GM23338 (cell line): Measurements from ENCODE around the gene ABCC5. TPM values are rescaled to one million over a fixed set of nuclear protein-coding genes. Genes with fewer than 3 reads are reported as not detected.

ENCODE experiments used
- ATAC-seq: fragments of 200-7000 bp; cut with Tn5 transposase; 3 replicates; pipeline ENCODE4 v1.9.1; 2020
- DNase-seq: peaks from one replicate; pipeline ENCODE4 v3.0.0-alpha.2; 2015; ENCODE audit warnings: low spot score
- H2AFZ ChIP-seq: fragments of 200-600 bp; sonication (generic); 2 replicates; pipeline ENCODE4 v1.8.0; 2016; ENCODE audit warnings: antibody characterized with exemption, mild to moderate bottlenecking, moderate library complexity
- H3F3A ChIP-seq: fragments of 200-600 bp; sonication (generic); replicated peaks from 2 replicates; pipeline ENCODE4 v1.8.0; 2017; ENCODE audit warnings: antibody characterized with exemption, mixed run types, low read depth
- H3K27ac ChIP-seq: fragments of 200-600 bp; sonication (generic); 2 replicates; pipeline ENCODE4 v1.6.1; 2016; ENCODE audit warnings: low read depth
- H3K27me3 ChIP-seq: fragments of 200-600 bp; sonication (generic); 2 replicates; pipeline ENCODE4 v1.8.0; 2016; ENCODE audit warnings: mild to moderate bottlenecking, mixed run types, moderate library complexity; ENCODE audit not compliant: insufficient read depth
- H3K36me3 ChIP-seq: fragments of 200-600 bp; sonication (generic); 2 replicates; pipeline ENCODE4 v1.8.0; 2016; ENCODE audit warnings: mild to moderate bottlenecking; ENCODE audit not compliant: insufficient read depth
- H3K4me1 ChIP-seq: fragments of 200-600 bp; sonication (generic); 2 replicates; pipeline ENCODE4 v1.8.0; 2016; ENCODE audit warnings: mild to moderate bottlenecking, moderate library complexity; ENCODE audit not compliant: insufficient read depth
- H3K4me2 ChIP-seq: fragments of 200-600 bp; sonication (generic); 2 replicates; pipeline ENCODE4 v1.7.1; 2017; ENCODE audit warnings: mixed run types
- H3K4me3 ChIP-seq: fragments of 200-600 bp; sonication (generic); 2 replicates; pipeline ENCODE4 v1.6.1; 2016; ENCODE audit warnings: mixed run types
- H3K79me2 ChIP-seq: fragments of 200-600 bp; sonication (generic); replicated peaks from 2 replicates; pipeline ENCODE4 v1.8.0; 2017; ENCODE audit warnings: mild to moderate bottlenecking; ENCODE audit not compliant: insufficient read depth
- H3K9me2 ChIP-seq: fragments of 200-600 bp; sonication (generic); 2 replicates; pipeline ENCODE4 v1.8.0; 2017; ENCODE audit not compliant: insufficient read depth
- H4K20me1 ChIP-seq: fragments of 200-600 bp; sonication (generic); replicated peaks from 2 replicates; pipeline ENCODE4 v1.8.0; 2017; ENCODE audit warnings: mild to moderate bottlenecking; ENCODE audit not compliant: insufficient read depth
- H3K27ac Mint-ChIP-seq: 2 replicates; pipeline ENCODE4 v1.8.0; 2020; ENCODE audit warnings: inconsistent platforms, mild to moderate bottlenecking, moderate library complexity, mixed read lengths
- H3K27me3 Mint-ChIP-seq: 3 replicates; pipeline ENCODE4 v1.8.0; 2022; ENCODE audit warnings: low read depth, mild to moderate bottlenecking, moderate library complexity, mixed read lengths, inconsistent platforms; ENCODE audit not compliant: insufficient read depth, poor library complexity
- H3K36me3 Mint-ChIP-seq: 3 replicates; pipeline ENCODE4 v1.8.0; 2021; ENCODE audit warnings: low read depth, mild to moderate bottlenecking, inconsistent platforms, moderate library complexity, mixed read lengths
- H3K4me1 Mint-ChIP-seq: 3 replicates; pipeline ENCODE4 v1.8.0; 2020; ENCODE audit warnings: mild to moderate bottlenecking, inconsistent platforms, mixed read lengths
- H3K4me3 Mint-ChIP-seq: 3 replicates; pipeline ENCODE4 v1.8.0; 2021; ENCODE audit warnings: moderate library complexity, mild to moderate bottlenecking, inconsistent platforms, mixed read lengths
- H3K9me3 Mint-ChIP-seq: 3 replicates; pipeline ENCODE4 v1.8.0; 2020; ENCODE audit warnings: moderate library complexity, mild to moderate bottlenecking, inconsistent platforms, mixed read lengths
- polyA plus RNA-seq: library from polyadenylated mRNA; unstranded; fragments of >200 nt; fragmentation: Nextera tagmentation; extraction: Ambion mirVana; gene quantifications from 2 replicates; pipeline ENCODE4 v1.2.1, GENCODE V29; 2016
- total RNA-seq: library from RNA; depleted of rRNA; stranded (reverse); fragments of >200 nt; shearing (Covaris generic); gene quantifications from 2 replicates; pipeline ENCODE4 v1.2.3, GENCODE V29; 2014
- TF ChIP-seq, protein P1 (sequence below): IDR thresholded peaks from one replicate; pipeline ENCODE4 v1.6.1; 2018; ENCODE audit warnings: antibody characterized with exemption; ENCODE audit not compliant: unreplicated experiment

Gene ABCC5
- total and polyA plus RNA-seq, 2 experiments from 2014 or later = 14.0 to 39.9 TPM

DNA sequence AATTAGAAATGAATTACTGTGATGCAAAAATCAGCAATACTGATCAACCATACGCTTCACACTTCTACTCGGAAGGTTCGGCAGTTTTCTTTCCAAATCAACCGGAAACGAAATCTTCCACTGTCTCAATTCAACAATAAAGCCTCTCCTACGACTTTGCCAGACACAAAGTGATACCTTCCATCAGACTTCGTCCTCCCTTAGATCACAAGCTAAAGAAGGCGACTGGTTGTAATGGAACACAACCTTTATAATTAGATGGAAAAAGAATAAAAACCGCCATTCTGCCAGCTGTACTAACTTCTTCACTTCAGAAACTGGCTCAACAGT lies 133.6 kb downstream of the ABCC5 start:
- 0 out of 2 replicates have a peak, but pooled peaks cover 4% of the 10 kb centered on the region for H3F3A ChIP-seq
- Mint-ChIP-seq H3K27me3 (peaks cover 7% of the 10 kb centered on the region), H3K4me1 (peaks cover 14% of the 10 kb centered on the region), H3K9me3 (no peaks in the 10 kb centered on the region), H3K27ac (peak overlapping the region; percentile 88), H3K36me3 (no peaks in the 10 kb centered on the region), H3K4me3 (peak overlapping the region; percentile 97)
- ATAC-seq (no peak), DNase-seq (no peak)
- no peaks in the 10 kb centered on the region for H3K36me3 ChIP-seq
- TF ChIP-seq, protein P1, sequence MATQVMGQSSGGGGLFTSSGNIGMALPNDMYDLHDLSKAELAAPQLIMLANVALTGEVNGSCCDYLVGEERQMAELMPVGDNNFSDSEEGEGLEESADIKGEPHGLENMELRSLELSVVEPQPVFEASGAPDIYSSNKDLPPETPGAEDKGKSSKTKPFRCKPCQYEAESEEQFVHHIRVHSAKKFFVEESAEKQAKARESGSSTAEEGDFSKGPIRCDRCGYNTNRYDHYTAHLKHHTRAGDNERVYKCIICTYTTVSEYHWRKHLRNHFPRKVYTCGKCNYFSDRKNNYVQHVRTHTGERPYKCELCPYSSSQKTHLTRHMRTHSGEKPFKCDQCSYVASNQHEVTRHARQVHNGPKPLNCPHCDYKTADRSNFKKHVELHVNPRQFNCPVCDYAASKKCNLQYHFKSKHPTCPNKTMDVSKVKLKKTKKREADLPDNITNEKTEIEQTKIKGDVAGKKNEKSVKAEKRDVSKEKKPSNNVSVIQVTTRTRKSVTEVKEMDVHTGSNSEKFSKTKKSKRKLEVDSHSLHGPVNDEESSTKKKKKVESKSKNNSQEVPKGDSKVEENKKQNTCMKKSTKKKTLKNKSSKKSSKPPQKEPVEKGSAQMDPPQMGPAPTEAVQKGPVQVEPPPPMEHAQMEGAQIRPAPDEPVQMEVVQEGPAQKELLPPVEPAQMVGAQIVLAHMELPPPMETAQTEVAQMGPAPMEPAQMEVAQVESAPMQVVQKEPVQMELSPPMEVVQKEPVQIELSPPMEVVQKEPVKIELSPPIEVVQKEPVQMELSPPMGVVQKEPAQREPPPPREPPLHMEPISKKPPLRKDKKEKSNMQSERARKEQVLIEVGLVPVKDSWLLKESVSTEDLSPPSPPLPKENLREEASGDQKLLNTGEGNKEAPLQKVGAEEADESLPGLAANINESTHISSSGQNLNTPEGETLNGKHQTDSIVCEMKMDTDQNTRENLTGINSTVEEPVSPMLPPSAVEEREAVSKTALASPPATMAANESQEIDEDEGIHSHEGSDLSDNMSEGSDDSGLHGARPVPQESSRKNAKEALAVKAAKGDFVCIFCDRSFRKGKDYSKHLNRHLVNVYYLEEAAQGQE = no peak
- peaks cover 18% of the 10 kb centered on the region for H4K20me1 ChIP-seq
- H3K79me2 ChIP-seq = peaks cover 54% of the 10 kb centered on the region
- peak overlapping the region; percentile 100 for H3K4me2 ChIP-seq
- peak overlapping the region; percentile 100 for H3K4me3 ChIP-seq
- peak overlapping the region; percentile 92 for H2AFZ ChIP-seq
- H3K4me1 ChIP-seq = peaks cover 18% of the 10 kb centered on the region
- no peaks in the 10 kb centered on the region for H3K27me3 ChIP-seq
- H3K27ac ChIP-seq = peak overlapping the region; percentile 86; the same call in 1 of the 2 replicates
- no peaks in the 10 kb centered on the region for H3K9me2 ChIP-seq

DNA sequence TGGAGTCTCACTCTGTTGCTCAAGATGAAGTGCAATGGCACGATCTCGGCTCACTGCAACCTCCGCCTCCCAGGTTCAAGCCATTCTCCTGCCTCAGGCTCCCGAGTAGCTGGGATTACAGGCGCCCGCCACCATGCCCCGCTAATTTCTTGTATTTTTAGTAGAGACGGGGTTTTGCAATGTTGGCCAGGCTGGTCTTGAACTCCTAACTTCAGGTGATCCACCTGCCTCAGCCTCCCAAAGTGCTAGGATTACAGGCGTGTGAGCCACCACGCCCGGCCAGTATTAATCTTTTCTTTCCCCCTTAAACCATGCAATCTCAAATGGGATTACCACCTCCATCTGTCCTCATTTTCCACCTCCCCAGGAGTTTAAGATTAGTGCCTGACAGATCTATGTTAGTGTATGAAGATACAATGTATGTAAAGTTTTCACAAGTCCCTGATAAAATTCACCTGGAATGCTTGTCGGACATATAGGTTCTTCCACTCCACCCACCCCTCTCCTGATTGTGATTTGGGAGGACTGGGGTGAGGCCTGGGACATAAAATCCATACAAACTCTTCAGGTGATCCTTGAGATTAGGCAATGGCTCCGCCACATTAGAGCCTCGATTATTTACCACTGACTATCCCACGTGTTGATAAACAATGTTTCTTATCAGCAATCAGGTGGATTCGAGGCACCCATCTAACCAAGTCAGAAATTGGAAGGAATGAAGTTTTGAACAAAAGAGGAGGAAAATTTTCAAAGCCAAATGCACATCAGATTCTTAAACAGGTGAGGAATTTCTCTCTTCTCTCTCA lies 134.2 kb downstream of the ABCC5 start:
- TF ChIP-seq, protein P1 = no peak
- Mint-ChIP-seq H3K27ac (no peak overlapping the region), H3K36me3 (no peaks in the 10 kb centered on the region), H3K27me3 (peaks cover 7% of the 10 kb centered on the region), H3K9me3 (no peaks in the 10 kb centered on the region), H3K4me1 (peaks cover 20% of the 10 kb centered on the region), H3K4me3 (peak overlapping the region; percentile 97)
- no peaks in the 10 kb centered on the region for H3K36me3 ChIP-seq
- H3K4me1 ChIP-seq = peaks cover 24% of the 10 kb centered on the region
- H3K4me2 ChIP-seq = peak overlapping the region; percentile 100
- H4K20me1 ChIP-seq = peaks cover 23% of the 10 kb centered on the region
- H3F3A ChIP-seq = 0 out of 2 replicates have a peak, but pooled peaks cover 4% of the 10 kb centered on the region
- 0 out of 2 replicates have a peak overlapping the region, but pooled peaks have one; percentile 86 for H3K27ac ChIP-seq
- DNase-seq (no peak), ATAC-seq (no peak)
- H2AFZ ChIP-seq = no peak overlapping the region; the same call in 1 of the 2 replicates
- H3K9me2 ChIP-seq = no peaks in the 10 kb centered on the region
- H3K79me2 ChIP-seq = peaks cover 59% of the 10 kb centered on the region
- peak overlapping the region; percentile 100 for H3K4me3 ChIP-seq
- H3K27me3 ChIP-seq = no peaks in the 10 kb centered on the region
